NCI-H1694 treated with DMSO at 0.1 percent for 48 hours (cell line): ENCODE results near the gene PGAM1.
"Not testable (repeated sequence)": the region's sequence is repeated elsewhere in the genome, so short reads cannot be mapped to it uniquely, and the experiment has no call there.

Experiments
- DNase-seq: peaks from one replicate; lab custom pipeline; 2025; lab: John Stamatoyannopoulos, UW

PGAM1 gene

GRCh38 chr10:97425964-97426775 lies at the start of gene PGAM1:
PGAM1 (plus strand) TSS chr10:97426191; CDS start chr10:97426308, 117 bp downstream.
- DNase-seq: peak; percentile 87

GRCh38 chr10:97376413-97376812 lies 49.6 kb upstream of the PGAM1 start:
- DNase-seq: peak; percentile 3

- no peak for DNase-seq
These were observed 46.8 kb upstream of the PGAM1 start for GRCh38 chr10:97378933-97379921.

- no peak for DNase-seq
These were observed 45.5 kb upstream of the PGAM1 start for GRCh38 chr10:97380516-97380915.

- no peak for DNase-seq
These were observed 44.4 kb upstream of the PGAM1 start for GRCh38 chr10:97381626-97382025.

- no peak for DNase-seq
These were observed 42.8 kb upstream of the PGAM1 start for GRCh38 chr10:97383159-97383558.

GRCh38 chr10:97384156-97384555 lies 41.8 kb upstream of the PGAM1 start:
- DNase-seq: no peak

- DNase-seq: no peak
These were observed 41.4 kb upstream of the PGAM1 start for GRCh38 chr10:97384641-97385040.

GRCh38 chr10:97385565-97385964 lies 40.4 kb upstream of the PGAM1 start:
- no peak for DNase-seq

- no peak for DNase-seq
These were observed 37.8 kb upstream of the PGAM1 start for GRCh38 chr10:97388152-97388551.

- DNase-seq: no peak
These were observed 35.9 kb upstream of the PGAM1 start for GRCh38 chr10:97390091-97390490.

GRCh38 chr10:97393034-97393573 lies 32.9 kb upstream of the PGAM1 start:
- DNase-seq: no peak

- DNase-seq: no peak
These were observed 29.9 kb upstream of the PGAM1 start for GRCh38 chr10:97396056-97396455.

GRCh38 chr10:97399843-97400545 lies 26.0 kb upstream of the PGAM1 start:
- DNase-seq: peak; percentile 22

- peak; percentile 87 for DNase-seq
These were observed 25.1 kb upstream of the PGAM1 start, which contains the start of gene RRP12 for GRCh38 chr10:97400665-97401454. RRP12 (minus strand) TSS chr10:97401340; CDS start chr10:97401231, 109 bp downstream.

GRCh38 chr10:97401455-97401919 lies 24.5 kb upstream of the PGAM1 start:
- no peak for DNase-seq

GRCh38 chr10:97404044-97404443 lies 21.9 kb upstream of the PGAM1 start:
- no peak for DNase-seq

GRCh38 chr10:97406064-97406463 lies 19.9 kb upstream of the PGAM1 start:
- DNase-seq: no peak

- not testable (repeated sequence) for DNase-seq
These were observed 19.5 kb upstream of the PGAM1 start for GRCh38 chr10:97406483-97406882.

- peak; percentile 78 for DNase-seq
These were observed 18.6 kb upstream of the PGAM1 start for GRCh38 chr10:97407211-97407951.
